Measurements from ENCODE around the gene SEC11C. TPM values are rescaled to one million over a fixed set of nuclear protein-coding genes. Genes with fewer than 3 reads are reported as not detected.

The SEC11C gene
- total RNA-seq, 1 experiment from 2014 or later, result 50.6 TPM

GRCh38 chr18:59101830-59102414 is 37.8 kb upstream of the SEC11C start:
- Histone ChIP-seq H3K9ac (ENCODE audit: low read length) (no peak overlapping the region), H3K9me3 (ENCODE audit: low read length) (no peaks in the 10 kb centered on the region), H3K36me3 (ENCODE audit: low read depth, low read length) (no peaks in the 10 kb centered on the region), H3K27ac (ENCODE audit: low read length) (no peak overlapping the region), H3K9me2 (replicated peaks; ENCODE audit: low read length) (no peaks in the 10 kb centered on the region), H3K27me3 (ENCODE audit: low read length) (peaks cover 81% of the 10 kb centered on the region), H3K79me2 (ENCODE audit: low read length) (no peaks in the 10 kb centered on the region), H4K20me1 (ENCODE audit: low read length) (no peaks in the 10 kb centered on the region), H2AFZ (ENCODE audit: low read length) (no peak overlapping the region), H3K4me2 (ENCODE audit: low read length) (no peak overlapping the region), H3F3A (ENCODE audit: low read length, unreplicated experiment) (no peaks in the 10 kb centered on the region), H3K4me3 (ENCODE audit: low read length) (no peak overlapping the region), H3K4me1 (ENCODE audit: insufficient read depth, low read length) (no peaks in the 10 kb centered on the region)
- no TSS peak for BruUV-seq (replicated peaks)
- ChIA-PET CTCF (no interaction called here), POLR2A (ENCODE audit: unreplicated experiment) (no interaction called here)
- ATAC-seq (no peak), DNase-seq (no peak)
- intact Hi-C loops (cut with micrococcal nuclease), result no loop called here
- TF ChIP-seq CTCF (conservative IDR thresholded peaks at IDR 0.05; ENCODE audit: low read depth, low read length) (no peak), EZH2 (IDR thresholded peaks at IDR 0.05; ENCODE audit: low read length, unreplicated experiment) (no peak)

GRCh38 chr18:59109375-59109774 is 30.3 kb upstream of the SEC11C start:
- Histone ChIP-seq H3K27me3 (ENCODE audit: low read length) (peaks cover 91% of the 10 kb centered on the region), H3K9me2 (replicated peaks; ENCODE audit: low read length) (no peaks in the 10 kb centered on the region), H3K79me2 (ENCODE audit: low read length) (no peaks in the 10 kb centered on the region), H3F3A (ENCODE audit: low read length, unreplicated experiment) (no peaks in the 10 kb centered on the region), H3K4me3 (ENCODE audit: low read length) (no peak overlapping the region), H2AFZ (ENCODE audit: low read length) (no peak overlapping the region), H3K9ac (ENCODE audit: low read length) (no peak overlapping the region), H3K36me3 (ENCODE audit: low read depth, low read length) (no peaks in the 10 kb centered on the region), H3K4me2 (ENCODE audit: low read length) (no peak overlapping the region), H3K27ac (ENCODE audit: low read length) (no peak overlapping the region), H3K9me3 (ENCODE audit: low read length) (no peaks in the 10 kb centered on the region), H4K20me1 (ENCODE audit: low read length) (no peaks in the 10 kb centered on the region), H3K4me1 (ENCODE audit: insufficient read depth, low read length) (no peaks in the 10 kb centered on the region)
- BruUV-seq (replicated peaks), result no TSS peak
- TF ChIP-seq EZH2phosphoT487 (IDR thresholded peaks at IDR 0.05; ENCODE audit: borderline replicate concordance, low read length) (no peak), EZH2 (IDR thresholded peaks at IDR 0.05; ENCODE audit: low read length, unreplicated experiment) (no peak), CTCF (conservative IDR thresholded peaks at IDR 0.05; ENCODE audit: low read depth, low read length) (no peak)
- ChIA-PET CTCF (no interaction called here), POLR2A (ENCODE audit: unreplicated experiment) (no interaction called here)
- ATAC-seq (no peak), DNase-seq (no peak)
- intact Hi-C loops (cut with micrococcal nuclease), result no loop called here

- Histone ChIP-seq H3K9me2 (replicated peaks; ENCODE audit: low read length) (no peaks in the 10 kb centered on the region), H3K36me3 (ENCODE audit: low read depth, low read length) (no peaks in the 10 kb centered on the region), H2AFZ (ENCODE audit: low read length) (no peak overlapping the region), H3K4me2 (ENCODE audit: low read length) (no peak overlapping the region), H3K79me2 (ENCODE audit: low read length) (no peaks in the 10 kb centered on the region), H3K9me3 (ENCODE audit: low read length) (no peaks in the 10 kb centered on the region), H3K9ac (ENCODE audit: low read length) (no peak overlapping the region), H3K27me3 (ENCODE audit: low read length) (peaks cover 50% of the 10 kb centered on the region), H3K4me3 (ENCODE audit: low read length) (no peak overlapping the region), H3K4me1 (ENCODE audit: insufficient read depth, low read length) (no peaks in the 10 kb centered on the region), H3K27ac (ENCODE audit: low read length) (no peak overlapping the region), H4K20me1 (ENCODE audit: low read length) (no peaks in the 10 kb centered on the region), H3F3A (ENCODE audit: low read length, unreplicated experiment) (no peaks in the 10 kb centered on the region)
- BruUV-seq (replicated peaks), result no TSS peak
- DNase-seq (no peak), ATAC-seq (no peak)
- ChIA-PET CTCF (no interaction called here), POLR2A (ENCODE audit: unreplicated experiment) (no interaction called here)
- no peak for TF ChIP-seq CTCF (conservative IDR thresholded peaks at IDR 0.05; ENCODE audit: low read depth, low read length)
- intact Hi-C loops (cut with micrococcal nuclease), result no loop called here
Observed at GRCh38 chr18:59114160-59114559, 25.5 kb upstream of the SEC11C start.

Data from PC-3 (cell line).